Astrocyte (in vitro differentiated cells and primary cell): ENCODE measurements around the gene ANP32A.

Source experiments
- EZH2 ChIP-seq: IDR thresholded peaks from 2 replicates; pipeline ENCODE4 v1.6.1; 2012; ENCODE audit warnings: mild to moderate bottlenecking, low read length, inconsistent platforms; ENCODE audit not compliant: insufficient read depth
- TF ChIP-seq, protein P1 (sequence below): IDR thresholded peaks from 2 replicates; pipeline ENCODE4 v1.5.1; 2011; ENCODE audit warnings: low read depth, mild to moderate bottlenecking, inconsistent platforms, low read length, moderate library complexity; ENCODE audit not compliant: insufficient read depth

DNA sequence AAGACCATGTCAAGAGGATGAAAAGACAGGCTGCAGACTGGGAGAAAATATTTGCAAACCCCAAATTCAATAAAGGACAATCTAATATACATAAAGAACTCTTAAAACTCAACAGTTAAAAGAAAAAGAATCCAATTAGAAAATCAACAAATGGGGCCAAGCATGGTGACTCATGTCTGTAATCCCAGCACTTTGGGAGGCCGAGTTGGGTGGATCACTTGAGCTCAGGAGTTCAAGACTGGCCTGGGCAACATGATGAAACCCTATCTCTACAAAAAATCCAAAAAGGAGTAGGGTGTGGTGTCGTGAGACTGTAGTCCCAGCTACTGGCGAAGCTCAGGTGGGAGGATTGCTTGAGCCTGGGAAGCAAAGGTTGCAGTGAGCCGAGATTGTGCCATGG is 57.6 kb downstream of the ANP32A start:
- TF ChIP-seq, protein P1, sequence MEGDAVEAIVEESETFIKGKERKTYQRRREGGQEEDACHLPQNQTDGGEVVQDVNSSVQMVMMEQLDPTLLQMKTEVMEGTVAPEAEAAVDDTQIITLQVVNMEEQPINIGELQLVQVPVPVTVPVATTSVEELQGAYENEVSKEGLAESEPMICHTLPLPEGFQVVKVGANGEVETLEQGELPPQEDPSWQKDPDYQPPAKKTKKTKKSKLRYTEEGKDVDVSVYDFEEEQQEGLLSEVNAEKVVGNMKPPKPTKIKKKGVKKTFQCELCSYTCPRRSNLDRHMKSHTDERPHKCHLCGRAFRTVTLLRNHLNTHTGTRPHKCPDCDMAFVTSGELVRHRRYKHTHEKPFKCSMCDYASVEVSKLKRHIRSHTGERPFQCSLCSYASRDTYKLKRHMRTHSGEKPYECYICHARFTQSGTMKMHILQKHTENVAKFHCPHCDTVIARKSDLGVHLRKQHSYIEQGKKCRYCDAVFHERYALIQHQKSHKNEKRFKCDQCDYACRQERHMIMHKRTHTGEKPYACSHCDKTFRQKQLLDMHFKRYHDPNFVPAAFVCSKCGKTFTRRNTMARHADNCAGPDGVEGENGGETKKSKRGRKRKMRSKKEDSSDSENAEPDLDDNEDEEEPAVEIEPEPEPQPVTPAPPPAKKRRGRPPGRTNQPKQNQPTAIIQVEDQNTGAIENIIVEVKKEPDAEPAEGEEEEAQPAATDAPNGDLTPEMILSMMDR: no peak
- no peak for TF ChIP-seq EZH2
